Retinal pigment epithelial cell (primary cell): Measurements from ENCODE around the gene MBOAT2.

Source experiments
- DNase-seq: peaks from one replicate; pipeline ENCODE4 v3.0.0-alpha.2; 2010; ENCODE audit warnings: low read depth
- H3K4me3 ChIP-seq: 2 replicates; pipeline ENCODE4 v1.5.1; 2011; ENCODE audit warnings: mild to moderate bottlenecking, low read length, control low read depth, moderate library complexity
- CTCF ChIP-seq: conservative IDR thresholded peaks from 2 replicates; pipeline ENCODE4 v1.5.1; 2011; ENCODE audit warnings: low read depth, low read length, control low read depth, inconsistent platforms

Gene MBOAT2

GRCh38 chr2:8957628-8958027 is 45.9 kb downstream of the MBOAT2 start:
- H3K4me3 ChIP-seq, result no peak overlapping the region
- no peak for DNase-seq
- TF ChIP-seq CTCF, result no peak

GRCh38 chr2:8956774-8957173 is 46.7 kb downstream of the MBOAT2 start:
- peak; percentile 15 for TF ChIP-seq CTCF
- no peak overlapping the region for H3K4me3 ChIP-seq
- no peak for DNase-seq

GRCh38 chr2:8954990-8955389 is 48.5 kb downstream of the MBOAT2 start:
- DNase-seq, result peak; percentile 1
- no peak overlapping the region for H3K4me3 ChIP-seq
- no peak for TF ChIP-seq CTCF

- no peak for TF ChIP-seq CTCF
- H3K4me3 ChIP-seq, result no peak overlapping the region
- no peak for DNase-seq
Observed at GRCh38 chr2:8953525-8953924, 50.0 kb downstream of the MBOAT2 start.

GRCh38 chr2:8939486-8940114 is 63.9 kb downstream of the MBOAT2 start:
- DNase-seq, result no peak
- no peak overlapping the region for H3K4me3 ChIP-seq
- no peak for TF ChIP-seq CTCF

GRCh38 chr2:8938384-8938783 is 65.1 kb downstream of the MBOAT2 start:
- H3K4me3 ChIP-seq, result no peak overlapping the region
- TF ChIP-seq CTCF, result no peak
- no peak for DNase-seq

GRCh38 chr2:8935982-8936381 is 67.5 kb downstream of the MBOAT2 start:
- TF ChIP-seq CTCF, result no peak
- no peak for DNase-seq
- H3K4me3 ChIP-seq, result no peak overlapping the region
